NCI-H187 (cell line): ENCODE data around the gene NCK1.
"Not testable (repeated sequence)": the region's sequence is repeated elsewhere in the genome, so short reads cannot be mapped to it uniquely, and the experiment has no call there.

Experiments used
- DNase-seq, 2 experiments: peaks; one replicate each; lab custom pipeline; 2025; lab: John Stamatoyannopoulos, UW

Gene NCK1

DNA sequence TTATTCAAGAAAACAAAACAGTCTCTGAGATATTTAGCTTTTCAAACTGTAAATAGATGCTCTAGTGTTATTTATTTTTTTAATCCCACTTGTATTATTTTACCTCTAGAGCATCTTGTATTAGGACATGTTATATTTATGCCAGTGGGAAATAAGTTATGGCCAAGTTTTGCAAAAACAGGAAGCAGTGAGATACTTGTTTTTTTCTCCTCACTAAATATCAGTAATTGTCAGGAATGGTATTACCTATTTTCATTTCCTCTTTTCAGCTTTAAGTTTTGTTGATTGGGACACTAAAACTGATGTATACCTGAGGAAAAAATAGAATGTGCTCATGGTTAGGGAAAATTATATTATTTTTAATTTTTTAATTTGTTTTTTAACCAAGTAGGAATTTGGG lies 87.1 kb downstream of the NCK1 start:
- no peak for DNase-seq

GRCh38 chr3:136949708-136950107 lies 87.7 kb downstream of the NCK1 start:
- DNase-seq, result no peak

DNA sequence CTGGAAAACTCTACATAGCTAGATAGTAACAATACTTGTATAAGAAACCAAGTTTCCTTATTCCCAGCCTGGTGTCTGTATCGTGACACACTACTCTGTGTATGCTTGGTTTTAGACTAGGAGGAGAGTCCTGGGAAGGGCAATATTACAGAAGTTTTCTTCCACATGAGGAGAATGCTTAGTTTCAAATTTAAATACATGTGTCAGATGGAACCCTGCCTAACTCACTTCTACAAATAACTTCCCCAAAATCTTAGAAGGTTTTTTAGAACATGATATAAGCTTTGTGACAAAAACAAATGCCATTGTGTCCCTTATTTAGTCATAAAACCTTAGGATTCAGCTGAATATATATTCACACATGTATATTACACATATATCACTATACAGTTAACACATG lies 88.6 kb downstream of the NCK1 start:
- DNase-seq, result no peak

GRCh38 chr3:136952292-136952691 lies 90.3 kb downstream of the NCK1 start:
- no peak for DNase-seq

DNA sequence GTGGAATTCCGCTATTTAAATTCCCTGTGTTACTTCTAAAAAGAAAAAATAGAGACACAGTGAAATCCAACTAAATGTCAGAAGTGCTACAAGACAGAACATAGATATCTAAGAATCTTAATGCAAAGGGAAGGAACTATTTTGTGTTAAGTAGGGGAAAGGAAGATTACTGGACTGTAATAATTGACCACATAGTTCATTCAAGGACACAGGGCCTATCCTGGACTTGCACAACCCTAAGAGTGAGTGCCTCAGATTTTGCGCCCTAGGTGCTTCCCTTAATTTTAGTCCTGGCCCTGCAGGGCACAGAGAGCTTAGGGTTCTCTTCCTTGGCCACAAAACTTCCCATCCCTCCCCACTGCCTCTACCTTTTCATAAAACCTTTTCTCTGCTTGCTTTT lies 92.2 kb downstream of the NCK1 start:
- no peak for DNase-seq

- DNase-seq, result no peak
Observed at GRCh38 chr3:136954980-136955780, 93.2 kb downstream of the NCK1 start.

- no peak for DNase-seq
Observed at GRCh38 chr3:136955813-136956212, 93.8 kb downstream of the NCK1 start.

DNA sequence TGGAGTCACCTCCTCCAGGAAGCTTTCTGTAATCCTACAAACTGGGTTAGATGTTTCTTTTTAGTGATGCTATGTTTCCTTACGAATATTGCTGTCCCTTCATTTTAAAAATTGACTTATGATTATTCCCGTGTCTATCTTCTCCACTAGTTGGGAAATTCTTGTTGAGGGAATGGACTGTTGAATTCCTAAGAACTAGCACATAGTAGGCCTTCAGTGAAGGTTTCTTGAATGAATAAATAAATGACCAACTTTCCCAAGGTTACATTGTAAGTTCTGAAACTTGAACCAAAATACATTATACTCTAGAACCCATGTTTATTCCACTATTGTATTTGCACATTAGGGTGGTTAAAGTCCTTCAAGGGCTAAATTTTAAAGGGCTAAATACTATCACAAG lies 95.0 kb downstream of the NCK1 start:
- DNase-seq, result no peak

DNA sequence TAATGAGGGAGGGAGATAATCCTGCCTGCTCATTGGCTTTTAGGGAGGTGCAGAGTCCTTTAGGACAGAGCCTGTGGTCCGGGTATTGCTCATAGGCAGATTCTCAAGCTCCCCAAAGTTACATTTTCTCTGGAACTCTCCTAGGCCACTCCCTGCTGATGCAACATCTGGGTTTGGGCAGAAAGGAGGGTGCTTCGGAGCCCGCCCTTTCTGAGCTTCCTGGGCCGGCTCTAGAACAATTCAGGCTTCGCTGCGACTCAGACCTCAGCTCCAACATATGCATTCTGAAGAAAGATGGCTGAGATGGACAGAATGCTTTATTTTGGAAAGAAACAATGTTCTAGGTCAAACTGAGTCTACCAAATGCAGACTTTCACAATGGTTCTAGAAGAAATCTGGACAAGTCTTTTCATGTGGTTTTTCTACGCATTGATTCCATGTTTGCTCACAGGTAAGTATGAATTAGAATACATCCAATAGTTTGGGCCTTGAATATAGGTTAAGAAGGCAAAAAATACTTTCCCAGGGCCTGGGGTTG lies 95.8 kb downstream of the NCK1 start, which contains the start of gene IL20RB:
TSS of gene IL20RB (plus strand) at position 233 of the 538 bp plus-strand sequence. CDS start at position 364, 131 bp downstream.
- DNase-seq, result no peak

DNA sequence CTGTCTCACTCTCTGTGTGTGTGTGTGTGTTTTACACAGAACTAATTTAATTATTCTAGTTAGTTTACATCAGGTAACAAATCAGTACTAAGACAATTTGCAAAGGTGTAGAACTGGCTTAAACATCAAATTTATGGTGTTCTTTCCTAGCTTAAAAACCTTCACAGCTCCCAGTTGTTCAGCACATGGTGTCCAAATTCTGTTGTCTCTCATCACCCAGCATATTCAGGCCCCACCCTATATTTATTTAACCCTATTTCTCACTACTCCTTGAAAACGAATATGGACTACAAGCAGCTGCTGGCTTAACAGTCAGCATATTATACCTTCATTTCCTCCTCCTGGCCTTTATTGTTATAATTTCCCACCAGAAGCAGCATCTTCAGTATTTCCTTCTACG lies 96.9 kb downstream of the NCK1 start:
- no peak for DNase-seq

DNA sequence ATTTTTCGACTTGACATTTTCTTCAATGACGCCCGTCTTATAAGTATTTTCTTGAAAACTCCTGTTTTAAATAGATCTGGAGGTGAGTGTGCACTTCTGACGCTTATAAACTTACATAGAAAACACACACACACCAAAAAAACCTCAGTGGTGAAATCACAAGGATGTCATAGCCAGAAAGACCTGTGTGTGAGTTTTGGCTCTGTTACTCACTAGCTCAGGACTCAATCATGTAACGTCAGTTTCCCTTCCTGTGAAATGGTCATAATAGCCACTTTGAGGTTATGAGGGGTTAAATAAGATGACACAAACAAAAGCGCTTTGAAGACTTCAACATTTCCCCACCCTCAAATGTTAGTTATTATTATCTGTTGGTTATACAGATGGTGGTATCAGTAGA lies 97.6 kb downstream of the NCK1 start:
- DNase-seq, result no peak

- no peak for DNase-seq
Observed at GRCh38 chr3:136960838-136961836, 99.1 kb downstream of the NCK1 start.

- DNase-seq, result no peak
Observed at GRCh38 chr3:136962927-136963326, 100.9 kb downstream of the NCK1 start.

GRCh38 chr3:136969539-136969938 lies 107.5 kb downstream of the NCK1 start:
- not testable (repeated sequence) for DNase-seq

- DNase-seq, result no peak
Observed at GRCh38 chr3:136973352-136973751, 111.3 kb downstream of the NCK1 start.

DNA sequence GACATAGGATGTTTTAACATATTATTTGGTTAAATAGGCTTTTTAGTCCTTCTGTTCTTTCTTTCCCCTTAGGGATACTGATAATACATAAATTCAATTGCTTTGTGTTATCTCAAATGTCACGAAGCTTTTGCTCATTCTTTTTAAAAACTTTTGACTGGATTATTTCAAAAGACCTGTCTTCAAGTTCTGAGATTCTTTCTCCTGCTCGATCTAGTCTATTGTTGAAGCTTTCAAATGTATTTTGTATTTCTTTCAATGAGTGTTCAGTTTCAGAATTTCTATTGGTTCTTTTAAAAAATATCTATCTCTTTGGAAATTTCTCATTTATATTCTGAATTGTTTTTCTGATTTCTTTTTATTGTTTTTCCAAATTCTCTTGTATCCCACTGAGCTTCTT lies 112.7 kb downstream of the NCK1 start:
- no peak for DNase-seq

DNA sequence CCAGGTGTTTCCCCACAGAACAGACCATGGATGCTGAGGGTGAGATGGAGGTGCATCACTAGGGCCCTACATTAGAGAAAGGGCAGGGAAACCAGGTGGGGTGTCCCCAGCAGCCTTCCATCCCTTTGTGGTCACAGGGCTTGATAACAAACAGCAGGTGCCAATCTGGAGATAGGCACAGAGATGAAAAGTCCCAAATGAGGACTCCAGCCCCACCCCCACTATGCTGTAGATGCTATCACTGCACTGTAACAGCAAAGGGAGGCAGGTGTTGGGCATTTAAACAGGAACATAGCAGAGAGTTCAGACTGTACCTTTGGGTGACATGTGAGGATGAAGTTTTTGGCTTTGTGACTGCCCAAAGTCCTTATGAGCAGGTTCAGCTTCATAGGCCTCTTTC lies 117.2 kb downstream of the NCK1 start:
- no peak for DNase-seq

DNA sequence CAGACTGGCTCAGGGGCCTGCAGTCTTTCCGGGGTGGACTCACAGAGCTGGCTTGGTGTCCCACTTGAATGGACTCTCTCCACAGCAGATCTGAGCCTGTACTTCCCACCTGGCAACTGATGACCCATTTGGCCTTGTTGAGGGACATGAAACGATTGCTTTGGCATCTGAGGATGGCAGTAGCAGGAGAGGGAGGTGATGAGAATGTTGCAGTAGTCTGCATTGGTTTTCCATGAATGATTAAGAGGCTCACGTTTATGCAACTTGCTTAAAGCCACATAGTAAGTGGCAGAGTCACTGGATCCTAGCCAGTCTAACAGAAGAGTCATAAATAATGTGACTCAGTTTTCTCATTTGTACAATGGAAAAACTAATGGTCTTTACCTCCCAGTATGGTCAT lies 117.7 kb downstream of the NCK1 start:
- DNase-seq, result no peak

DNA sequence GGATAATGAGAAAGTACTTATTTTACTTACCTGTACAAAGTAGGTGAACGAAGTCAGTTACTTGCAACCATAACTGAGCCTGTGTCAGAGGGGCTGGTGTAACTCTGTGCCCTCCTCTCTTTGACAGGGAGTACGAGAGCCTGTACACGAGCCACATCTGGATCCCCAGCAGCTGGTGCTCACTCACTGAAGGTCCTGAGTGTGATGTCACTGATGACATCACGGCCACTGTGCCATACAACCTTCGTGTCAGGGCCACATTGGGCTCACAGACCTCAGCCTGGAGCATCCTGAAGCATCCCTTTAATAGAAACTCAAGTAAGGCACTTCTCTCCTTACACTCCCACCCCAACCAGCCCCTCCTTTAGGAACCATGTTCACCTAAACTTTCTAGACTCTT lies 120.0 kb downstream of the NCK1 start:
- no peak for DNase-seq

GRCh38 chr3:136982520-136983138 lies 120.6 kb downstream of the NCK1 start:
- no peak for DNase-seq

- DNase-seq, result no peak
Observed at GRCh38 chr3:136984837-136985236, 122.8 kb downstream of the NCK1 start.

DNA sequence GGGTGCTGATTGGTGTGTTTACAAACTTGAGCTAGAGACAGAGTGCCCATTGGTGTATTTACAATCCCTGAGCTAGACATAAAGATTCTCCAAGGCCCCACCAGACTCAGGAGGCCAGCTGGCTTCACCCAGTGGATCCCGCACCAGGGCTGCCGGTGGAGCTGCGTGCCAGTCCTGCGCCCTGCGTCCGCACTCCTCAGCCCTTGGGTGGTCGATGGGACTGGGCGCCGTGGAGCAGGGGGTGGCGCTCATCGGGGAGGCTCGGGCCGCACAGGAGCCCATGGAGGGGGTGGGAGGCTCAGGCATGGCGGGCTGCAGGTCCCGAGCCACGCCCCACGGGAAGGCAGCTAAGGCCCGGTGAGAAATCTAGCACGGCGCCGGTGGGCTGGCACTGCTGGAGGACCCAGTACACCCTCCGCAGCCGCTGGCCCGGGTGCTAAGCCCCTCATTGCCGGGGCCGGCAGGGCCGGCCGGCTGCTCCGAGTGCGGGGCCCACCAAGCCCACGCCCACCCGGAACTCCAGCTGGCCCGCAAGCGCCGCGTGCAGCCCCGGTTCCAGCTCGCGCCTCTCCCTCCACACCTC lies 125.5 kb downstream of the NCK1 start:
- not testable (repeated sequence) for DNase-seq
